A673 (cell line): ENCODE data around the gene ESR2. TPM values are rescaled to one million over a fixed set of nuclear protein-coding genes. Genes with fewer than 3 reads are reported as not detected.
"Not testable (repeated sequence)": the region's sequence is repeated elsewhere in the genome, so short reads cannot be mapped to it uniquely, and the experiment has no call there.

Source experiments
- BruUV-seq: library from RNA; stranded (reverse); fragments of 400-500 nt; replicated peaks from 2 replicates; lab custom pipeline; 2021; lab: Mats Ljungman, UMichigan
- CTCF ChIA-PET: fragments of 300-600 bp; sonication (Branson Sonifier 250); formaldehyde crosslinking; loops from one replicate; lab custom pipeline; 2022; ENCODE audit warnings: antibody characterized with exemption; lab: Charles Lee
- POLR2A ChIA-PET: fragments of 300-600 bp; sonication (Branson Sonifier 250); formaldehyde crosslinking; loops from one replicate; lab custom pipeline; 2022; ENCODE audit warnings: antibody characterized with exemption; ENCODE audit not compliant: low non-redundant PET; lab: Charles Lee
- DNase-seq: peaks from one replicate; pipeline ENCODE4 v3.0.0-alpha.2; 2015; ENCODE audit warnings: low spot score
- H3K27ac ChIP-seq: fragments of 200-600 bp; sonication (generic); 2 replicates; pipeline ENCODE4 v1.5.1; 2016; ENCODE audit warnings: mixed run types, low read depth, mild to moderate bottlenecking, mixed read lengths, antibody characterized with exemption, low read length; ENCODE audit not compliant: poor library complexity, severe bottlenecking
- H3K27me3 ChIP-seq: fragments of 200-600 bp; sonication (generic); replicated peaks from 2 replicates; pipeline ENCODE4 v1.6.1; 2017; ENCODE audit warnings: mixed run types, low read depth, mild to moderate bottlenecking, mixed read lengths, antibody characterized with exemption, low read length; ENCODE audit not compliant: insufficient read depth, poor library complexity
- H3K36me3 ChIP-seq: fragments of 200-600 bp; sonication (generic); 2 replicates; pipeline ENCODE4 v1.6.1; 2016; ENCODE audit warnings: mixed run types, mild to moderate bottlenecking, mixed read lengths, antibody characterized with exemption, low read length; ENCODE audit not compliant: insufficient read depth, poor library complexity, severe bottlenecking
- H3K4me1 ChIP-seq: fragments of 200-600 bp; sonication (generic); 2 replicates; pipeline ENCODE4 v1.6.1; 2017; ENCODE audit warnings: mixed run types, mild to moderate bottlenecking, mixed read lengths, antibody characterized with exemption, low read length; ENCODE audit not compliant: insufficient read depth, poor library complexity, severe bottlenecking
- H3K4me3 ChIP-seq: fragments of 200-600 bp; sonication (generic); 2 replicates; pipeline ENCODE4 v1.5.1; 2016; ENCODE audit warnings: low read depth, mixed run types, mild to moderate bottlenecking, mixed read lengths, low read length; ENCODE audit not compliant: poor library complexity, severe bottlenecking
- H3K9me3 ChIP-seq: fragments of 200-600 bp; sonication (generic); 2 replicates; pipeline ENCODE4 v1.6.1; 2016; ENCODE audit warnings: mixed run types, low read depth, mild to moderate bottlenecking, mixed read lengths, antibody characterized with exemption, low read length; ENCODE audit not compliant: poor library complexity, severe bottlenecking
- CTCF ChIP-seq: fragments of 300-800, 200-600 bp; sonication (generic); conservative IDR thresholded peaks from 2 replicates; pipeline ENCODE4 v1.5.1; 2017; ENCODE audit warnings: low read depth, mild to moderate bottlenecking, antibody characterized with exemption, low read length, moderate library complexity, mixed read lengths
- EZH2 ChIP-seq: fragments of 200-600 bp; sonication (generic); IDR thresholded peaks from 2 replicates; pipeline ENCODE4 v1.6.1; 2017; ENCODE audit warnings: borderline replicate concordance, low read depth, mild to moderate bottlenecking, mixed read lengths, antibody characterized with exemption, low read length; ENCODE audit not compliant: poor library complexity, severe bottlenecking
- intact Hi-C: fragments of 100-400 bp; cut with micrococcal nuclease; formaldehyde crosslinking; loops from one replicate; pipeline ENCODE4 v1.10.0; 2022; ENCODE audit not compliant: unreplicated experiment
- total RNA-seq: library from RNA; stranded (reverse); gene quantifications from 2 replicates; pipeline ENCODE4 v1.2.3, GENCODE V29; 2021

Gene ESR2
- total RNA-seq, 1 experiment from 2014 or later: 0.71 TPM

- peaks cover 18% of the 10 kb centered on the region for H3K36me3 ChIP-seq
- no peak overlapping the region for H3K4me3 ChIP-seq
- no peaks in the 10 kb centered on the region for H3K27me3 ChIP-seq
- no peak overlapping the region for H3K27ac ChIP-seq
- DNase-seq: no peak
- BruUV-seq: no TSS peak
- no peaks in the 10 kb centered on the region for H3K4me1 ChIP-seq
- no peaks in the 10 kb centered on the region for H3K9me3 ChIP-seq
- CTCF ChIA-PET: no interaction called here
- intact Hi-C loops: no loop called here
- TF ChIP-seq CTCF (no peak), EZH2 (no peak)
- POLR2A ChIA-PET: no interaction called here
Measured at GRCh38 chr14:64213086-64213485, 81.1 kb downstream of the ESR2 start.

- ChIA-PET CTCF (no interaction called here), POLR2A (no interaction called here)
- BruUV-seq: no TSS peak
- Histone ChIP-seq H3K4me3 (no peak overlapping the region), H3K9me3 (no peaks in the 10 kb centered on the region), H3K36me3 (peaks cover 14% of the 10 kb centered on the region), H3K27me3 (no peaks in the 10 kb centered on the region), H3K4me1 (no peaks in the 10 kb centered on the region), H3K27ac (no peak overlapping the region)
- DNase-seq: no peak
- TF ChIP-seq EZH2 (no peak), CTCF (no peak)
- intact Hi-C loops: no loop called here
Measured at GRCh38 chr14:64212666-64213065, 81.5 kb downstream of the ESR2 start.

- H3K27ac ChIP-seq, H3K27me3 ChIP-seq, intact Hi-C loops, H3K4me1 ChIP-seq, CTCF ChIA-PET, BruUV-seq, H3K9me3 ChIP-seq, H3K4me3 ChIP-seq, DNase-seq, POLR2A ChIA-PET: not testable (repeated sequence)
- H3K36me3 ChIP-seq: peaks cover 13% of the 10 kb centered on the region
Measured at GRCh38 chr14:64210912-64211311, 83.3 kb downstream of the ESR2 start.

- no peak for DNase-seq
- ChIA-PET CTCF (no interaction called here), POLR2A (no interaction called here)
- H3K36me3 ChIP-seq: peaks cover 13% of the 10 kb centered on the region
- intact Hi-C loops: no loop called here
- no peak overlapping the region for H3K27ac ChIP-seq
- TF ChIP-seq EZH2 (no peak), CTCF (no peak)
- H3K9me3 ChIP-seq: no peaks in the 10 kb centered on the region
- H3K27me3 ChIP-seq: no peaks in the 10 kb centered on the region
- no peaks in the 10 kb centered on the region for H3K4me1 ChIP-seq
- H3K4me3 ChIP-seq: no peak overlapping the region
- BruUV-seq: no TSS peak
Measured at GRCh38 chr14:64210216-64210615, 84.0 kb downstream of the ESR2 start.
